Neuronal stem cell (in vitro differentiated cells): ENCODE measurements around the gene PICK1.

ENCODE experiments used
- DNase-seq: peaks from one replicate; pipeline ENCODE4 v3.0.0-alpha.2; 2013; ENCODE audit warnings: low spot score
- H2AFZ ChIP-seq: one replicate; pipeline ENCODE4 v1.6.1; 2013; ENCODE audit warnings: mild to moderate bottlenecking, low read length, inconsistent platforms
- H2AK5ac ChIP-seq: 2 replicates; pipeline ENCODE4 v1.6.1; 2013; ENCODE audit warnings: low read depth, mild to moderate bottlenecking, inconsistent platforms, low read length, moderate library complexity, mixed read lengths
- H2BK120ac ChIP-seq: 2 replicates; pipeline ENCODE4 v1.6.1; 2013; ENCODE audit warnings: low read depth, mild to moderate bottlenecking, inconsistent platforms, low read length, moderate library complexity, mixed read lengths
- H2BK12ac ChIP-seq: one replicate; pipeline ENCODE4 v1.6.1; 2013; ENCODE audit warnings: low read length, inconsistent platforms
- H2BK15ac ChIP-seq: 2 replicates; pipeline ENCODE4 v1.6.1; 2013; ENCODE audit warnings: mild to moderate bottlenecking, low read length, inconsistent platforms, mixed read lengths
- H2BK5ac ChIP-seq: one replicate; pipeline ENCODE4 v1.6.1; 2013; ENCODE audit warnings: inconsistent platforms, mild to moderate bottlenecking, low read length, moderate library complexity
- H3K14ac ChIP-seq: one replicate; pipeline ENCODE4 v1.6.1; 2013; ENCODE audit warnings: low read length, inconsistent platforms
- H3K18ac ChIP-seq: 2 replicates; pipeline ENCODE4 v1.6.1; 2013; ENCODE audit warnings: low read length, inconsistent platforms
- H3K23ac ChIP-seq: 2 replicates; pipeline ENCODE4 v1.6.1; 2013; ENCODE audit warnings: low read depth, mild to moderate bottlenecking, mixed read lengths, low read length, inconsistent platforms; ENCODE audit not compliant: poor library complexity
- H3K27ac ChIP-seq: replicated peaks from 3 replicates; pipeline ENCODE4 v1.5.1; 2013; ENCODE audit warnings: low read length, inconsistent platforms
- H3K27me3 ChIP-seq, 3 experiments: 2 replicates each; pipeline ENCODE4 v1.6.1; 2013; ENCODE audit warnings: low read length in 3 of 3, mild to moderate bottlenecking in 2 of 3, inconsistent platforms in 1 of 3, low read depth in 1 of 3, mixed read lengths in 1 of 3, moderate library complexity in 1 of 3; ENCODE audit not compliant: control insufficient read depth in 3 of 3, insufficient read depth in 3 of 3
- H3K36me3 ChIP-seq, 2 donors: replicated peaks in 1 of 2; 2 replicates each; pipeline ENCODE4 v1.6.1; 2013; ENCODE audit warnings: low read length in 2 of 2; ENCODE audit not compliant: control insufficient read depth in 2 of 2, insufficient read depth in 2 of 2
- H3K4ac ChIP-seq: 2 replicates; pipeline ENCODE4 v1.6.1; 2013; ENCODE audit warnings: inconsistent platforms, mild to moderate bottlenecking, low read length, moderate library complexity
- H3K4me1 ChIP-seq, 2 donors: 1 replicate in 1 of 2; 2 replicates in 1 of 2; pipeline ENCODE4 v1.6.1; 2013; ENCODE audit warnings: low read length in 2 of 2, low read depth in 1 of 2; ENCODE audit not compliant: control insufficient read depth in 2 of 2, insufficient read depth in 1 of 2
- H3K4me2 ChIP-seq: one replicate; pipeline ENCODE4 v1.6.1; 2013; ENCODE audit warnings: mild to moderate bottlenecking, low read length, inconsistent platforms; ENCODE audit not compliant: insufficient read depth, poor library complexity, severe bottlenecking
- H3K4me3 ChIP-seq, 2 donors: 2 replicates each; pipeline ENCODE4 v1.5.1; 2013; ENCODE audit warnings: low read length in 2 of 2, mild to moderate bottlenecking in 2 of 2, inconsistent platforms in 1 of 2, moderate library complexity in 1 of 2
- H3K79me1 ChIP-seq: one replicate; pipeline ENCODE4 v1.6.1; 2013; ENCODE audit warnings: low read depth, mild to moderate bottlenecking, inconsistent platforms, low read length, moderate library complexity
- H3K9ac ChIP-seq: one replicate; pipeline ENCODE4 v1.6.1; 2013; ENCODE audit warnings: mild to moderate bottlenecking, low read depth, low read length, inconsistent platforms; ENCODE audit not compliant: poor library complexity
- H3K9me3 ChIP-seq, 2 donors: replicated peaks in 1 of 2; 2 replicates each; pipeline versions ENCODE3 to v1.6.1; 2013; ENCODE audit warnings: low read length in 2 of 2, mild to moderate bottlenecking in 2 of 2, inconsistent platforms in 1 of 2, low read depth in 1 of 2, mixed read lengths in 1 of 2, moderate library complexity in 1 of 2; ENCODE audit not compliant: control insufficient read depth in 2 of 2, insufficient read depth in 1 of 2
- H4K8ac ChIP-seq: one replicate; pipeline ENCODE4 v1.6.1; 2013; ENCODE audit warnings: low read depth, mild to moderate bottlenecking, inconsistent platforms, low read length, moderate library complexity
- H4K91ac ChIP-seq: one replicate; pipeline ENCODE4 v1.6.1; 2013; ENCODE audit warnings: low read length, low read depth, mild to moderate bottlenecking, inconsistent platforms; ENCODE audit not compliant: poor library complexity
- WGBS, 2 donors: extraction: QIAGEN DNeasy Blood & Tissue Kit; methylation state at CpG; one replicate each; pipeline ENCODE4 v1.1.7; 2013; ENCODE audit warnings: missing lambda C conversion rate in 2 of 2, mixed read lengths in 1 of 2; ENCODE audit not compliant: insufficient read length in 2 of 2, insufficient replicate concordance in 1 of 2; ENCODE audit errors: extremely low coverage in 2 of 2; 5-methylcytosine and 5-hydroxymethylcytosine counted together

The PICK1 gene

DNA sequence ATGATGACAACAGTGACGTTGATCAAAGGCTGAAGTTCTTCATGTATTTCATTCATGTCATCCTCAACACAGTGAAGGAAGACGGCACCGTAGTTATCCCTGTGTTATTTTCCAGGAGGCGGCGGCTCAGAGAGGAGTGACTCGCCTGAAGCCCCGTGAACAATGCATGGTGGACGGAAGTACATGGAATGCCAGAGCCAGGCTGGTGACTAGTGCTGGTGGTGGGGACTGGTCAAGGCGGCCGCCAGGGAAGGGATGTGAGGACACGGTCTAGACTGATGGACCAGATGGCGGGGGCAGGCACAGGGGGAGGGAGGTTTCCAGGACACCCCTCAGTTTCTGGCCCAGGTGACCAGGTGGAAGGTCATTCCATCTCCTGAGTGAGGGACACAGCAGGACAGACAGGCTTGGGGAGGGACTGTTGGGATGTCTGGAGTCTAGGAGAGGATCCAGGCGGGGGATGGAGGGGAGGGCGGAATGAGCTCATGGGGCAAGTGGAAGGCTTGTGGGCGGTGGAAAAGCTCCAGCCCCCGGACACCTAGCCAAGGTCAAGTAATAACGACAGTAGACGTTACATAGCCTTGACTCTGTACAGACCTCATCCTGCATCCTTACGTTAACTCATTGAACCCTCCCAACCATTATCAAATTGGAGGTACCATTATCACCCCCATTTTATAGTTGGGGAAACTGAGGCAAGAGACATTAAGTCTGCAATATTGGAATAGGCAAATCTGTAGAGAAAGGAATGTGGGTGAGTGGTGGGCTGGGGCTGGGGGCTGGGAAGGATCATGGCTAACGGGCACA is 16.0 kb upstream of the PICK1 start:
- no peak overlapping the region for H2BK12ac ChIP-seq
- H3K79me1 ChIP-seq: no peaks in the 10 kb centered on the region
- H2BK120ac ChIP-seq: no peak overlapping the region
- peak overlapping the region; percentile 73 for H2AK5ac ChIP-seq
- H2BK15ac ChIP-seq: no peak overlapping the region
- no peak overlapping the region for H3K4me2 ChIP-seq
- H3K36me3 ChIP-seq: no peaks in the 10 kb centered on the region
- no peak for DNase-seq
- H3K9me3 ChIP-seq: no peaks in the 10 kb centered on the region
- no peak overlapping the region for H3K27ac ChIP-seq
- H3K4ac ChIP-seq: no peak overlapping the region
- H2BK5ac ChIP-seq: no peak overlapping the region
- no peak overlapping the region for H3K14ac ChIP-seq
- no peaks in the 10 kb centered on the region for H3K27me3 ChIP-seq
- WGBS, 2 donors: no CpG with 5 or more reads among the region's 20 CpGs
- H3K4me1 ChIP-seq: peaks cover 7 to 10% of the 10 kb centered on the region in 2 donors
- no peak overlapping the region for H3K23ac ChIP-seq
- H2AFZ ChIP-seq: no peak overlapping the region
- H4K91ac ChIP-seq: no peak overlapping the region
- peak overlapping the region; percentile 57 for H3K18ac ChIP-seq
- no peak overlapping the region for H4K8ac ChIP-seq
- no peak overlapping the region for H3K4me3 ChIP-seq
- H3K9ac ChIP-seq: peak overlapping the region; percentile 18

DNA sequence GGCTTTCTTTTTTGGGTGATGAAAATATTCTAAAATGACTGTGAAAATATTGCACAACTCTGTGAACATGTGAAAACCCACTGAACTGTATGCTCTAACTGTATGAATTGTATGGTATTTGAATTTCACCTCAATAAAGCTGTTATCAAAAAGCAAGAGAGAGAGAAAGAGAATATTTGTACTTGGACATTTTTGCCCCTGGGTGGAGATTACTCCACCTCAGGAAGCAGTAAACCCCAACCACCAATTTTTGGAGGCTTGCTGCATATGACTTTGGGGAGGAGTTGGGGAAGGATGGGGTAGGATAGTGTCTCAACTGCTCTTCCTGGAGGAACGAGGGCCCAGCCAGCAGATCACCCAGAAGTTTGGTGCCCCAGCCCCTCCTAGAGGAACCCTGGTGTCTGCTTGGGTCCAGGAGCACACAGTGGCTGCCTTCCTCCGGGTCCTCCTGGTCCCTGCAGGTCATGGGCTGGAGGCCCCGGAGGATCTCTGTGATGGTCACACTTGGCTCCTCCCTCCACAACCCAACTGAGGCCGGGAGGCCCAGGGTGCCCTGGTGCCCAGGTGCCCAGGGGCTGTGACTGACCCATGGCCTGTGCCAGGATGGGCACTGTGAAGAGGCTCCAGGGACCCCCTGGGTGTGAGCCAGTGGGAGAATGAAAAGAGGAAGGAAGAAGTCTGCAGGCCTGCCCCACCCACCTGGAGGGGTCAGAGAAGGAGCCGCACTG is 15.3 kb upstream of the PICK1 start:
- no CpG with 5 or more reads among the region's 5 CpGs for WGBS, 2 donors
- Histone ChIP-seq H3K23ac (no peak overlapping the region), H2BK120ac (no peak overlapping the region), H3K9ac (peak overlapping the region; percentile 79), H2BK15ac (no peak overlapping the region), H3K4me1 (peaks cover 5 to 8% of the 10 kb centered on the region in 2 donors), H2BK5ac (no peak overlapping the region), H3K4ac (no peak overlapping the region), H3K4me3 (no peak overlapping the region), H3K27me3 (no peaks in the 10 kb centered on the region), H4K8ac (no peak overlapping the region), H3K9me3 (no peaks in the 10 kb centered on the region), H3K36me3 (no peaks in the 10 kb centered on the region), H3K79me1 (no peaks in the 10 kb centered on the region), H2AFZ (no peak overlapping the region), H2AK5ac (peak overlapping the region; percentile 2), H2BK12ac (no peak overlapping the region), H3K14ac (no peak overlapping the region), H3K18ac (peak overlapping the region; percentile 63), H3K4me2 (no peak overlapping the region), H3K27ac (no peak overlapping the region), H4K91ac (no peak overlapping the region)
- DNase-seq: no peak

DNA sequence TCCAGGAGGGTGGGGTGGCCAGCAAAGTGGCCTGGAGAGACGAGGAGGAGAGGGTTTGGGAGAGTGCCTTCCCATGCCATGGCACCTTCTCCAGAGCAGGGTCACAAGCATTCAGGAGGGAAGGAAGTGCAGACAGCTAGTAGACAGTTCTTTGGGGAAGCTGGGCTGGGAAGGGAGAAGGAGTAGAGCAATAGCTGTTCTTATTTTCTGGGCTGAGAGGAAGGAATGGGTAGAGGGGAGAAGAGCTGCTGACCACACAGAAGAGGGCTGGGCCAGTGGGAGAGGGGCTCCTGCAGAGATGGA is 14.8 kb upstream of the PICK1 start:
- Histone ChIP-seq H3K4me2 (no peak overlapping the region), H2BK12ac (no peak overlapping the region), H2BK15ac (peak overlapping the region; percentile 30), H3K18ac (peak overlapping the region; percentile 63), H3K4me3 (no peak overlapping the region), H3K9ac (peak overlapping the region; percentile 79), H4K91ac (no peak overlapping the region), H3K14ac (no peak overlapping the region), H2AK5ac (peak overlapping the region; percentile 18), H3K23ac (no peak overlapping the region), H3K4ac (no peak overlapping the region), H2BK120ac (no peak overlapping the region), H3K27me3 (no peaks in the 10 kb centered on the region), H2AFZ (no peak overlapping the region), H3K27ac (no peak overlapping the region), H3K79me1 (no peaks in the 10 kb centered on the region), H4K8ac (no peak overlapping the region), H3K36me3 (no peaks in the 10 kb centered on the region), H2BK5ac (no peak overlapping the region), H3K9me3 (no peaks in the 10 kb centered on the region), H3K4me1 (peaks cover 4 to 8% of the 10 kb centered on the region in 2 donors)
- no peak for DNase-seq
- WGBS, 2 donors: no CpG with 5 or more reads among the region's 1 CpG
